HT1080 (cell line): ENCODE results near the gene ZNF793. TPM values are rescaled to one million over a fixed set of nuclear protein-coding genes. Genes with fewer than 3 reads are reported as not detected.

Experiments
- DNase-seq: peaks from one replicate; pipeline ENCODE4 v3.0.0-alpha.2; 2015; ENCODE audit warnings: low read depth
- polyA plus RNA-seq, 2 experiments: library from polyadenylated mRNA; depleted of rRNA; stranded (reverse); fragments of >200 nt; gene quantifications; 2 replicates each; pipeline ENCODE4 v1.2.3, GENCODE V29; 2015
- total RNA-seq: library from RNA; depleted of rRNA; stranded (reverse); fragments of >200 nt; shearing (Covaris generic); gene quantifications from 2 replicates; pipeline ENCODE4 v1.2.3, GENCODE V29; 2014; rRNA removed

The ZNF793 gene
- total RNA-seq, result 0.19 TPM in 1 of 2 replicates, not detected in the other
- not detected in 2 replicates for polyA plus RNA-seq (2015; cell fraction: cytosol; rRNA removed)
- polyA plus RNA-seq (2015; cell fraction: nucleus; rRNA removed), result not detected in 2 replicates

DNA sequence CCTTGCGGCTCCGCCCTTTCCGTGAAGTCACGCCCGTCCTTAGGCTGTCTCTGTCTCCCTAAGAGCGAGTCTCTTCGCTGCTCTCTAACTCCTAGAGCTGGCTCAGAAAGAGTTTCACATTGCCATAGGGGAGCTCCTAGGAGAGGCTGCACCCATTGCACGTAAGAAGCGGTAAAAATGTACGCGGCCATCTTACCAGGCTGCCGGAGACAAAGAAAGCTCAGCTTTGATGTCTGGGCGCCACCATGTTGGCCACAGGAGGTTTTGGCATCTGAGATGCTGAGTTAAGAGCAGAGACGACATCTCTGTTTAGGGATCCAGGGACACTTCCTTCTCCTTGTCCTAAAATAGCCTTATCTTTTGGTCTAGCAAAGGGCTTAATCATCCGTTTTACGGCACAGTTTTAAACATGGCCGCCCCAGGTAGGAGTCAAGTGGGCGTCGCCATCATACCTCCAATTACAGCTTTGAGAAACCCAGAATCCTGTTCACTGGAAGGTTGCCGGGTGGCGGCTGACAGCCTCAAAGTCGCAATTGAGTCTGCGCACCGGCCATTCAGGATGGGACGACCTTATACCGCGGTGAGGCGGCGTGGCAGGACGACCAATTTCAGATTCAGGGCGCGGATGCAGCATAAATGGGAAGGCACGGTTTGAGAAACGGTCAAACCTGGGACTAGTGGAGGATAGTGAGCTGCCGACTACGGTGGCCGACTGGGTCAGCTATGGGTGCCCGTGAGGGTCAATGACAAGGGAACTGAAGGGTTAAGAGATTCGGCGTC is at the start of gene ZNF793:
TSS of gene ZNF793 (plus strand) at position 553 of the 780 bp plus-strand sequence. CDS start 16,501 bp downstream, outside the sequence.
- no peak for DNase-seq

DNA sequence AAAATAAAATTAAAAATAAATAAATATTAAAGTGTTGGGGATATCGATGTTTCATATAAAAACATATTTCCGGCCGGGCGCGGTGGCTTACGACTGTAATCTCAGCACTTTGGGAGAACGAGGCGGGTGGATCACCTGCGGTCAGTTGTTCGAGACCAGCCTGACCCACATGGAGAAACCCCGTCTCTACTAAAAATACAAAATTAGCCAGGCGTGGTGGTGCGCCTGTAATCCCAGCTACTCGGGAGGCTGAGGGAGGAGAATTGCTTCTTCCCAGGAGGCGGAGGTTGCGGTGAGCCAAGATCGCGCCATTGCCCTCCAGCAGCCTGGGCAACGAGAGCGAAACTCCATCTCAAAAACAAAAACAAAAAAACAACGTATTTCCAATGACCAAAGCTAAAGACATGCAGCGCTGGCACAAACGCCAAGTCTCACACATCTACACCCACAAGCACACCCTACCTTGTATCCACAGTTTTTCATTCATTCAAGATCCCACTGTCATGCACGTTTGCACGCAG is 40.4 kb upstream of the ZNF793 start:
- no peak for DNase-seq

DNA sequence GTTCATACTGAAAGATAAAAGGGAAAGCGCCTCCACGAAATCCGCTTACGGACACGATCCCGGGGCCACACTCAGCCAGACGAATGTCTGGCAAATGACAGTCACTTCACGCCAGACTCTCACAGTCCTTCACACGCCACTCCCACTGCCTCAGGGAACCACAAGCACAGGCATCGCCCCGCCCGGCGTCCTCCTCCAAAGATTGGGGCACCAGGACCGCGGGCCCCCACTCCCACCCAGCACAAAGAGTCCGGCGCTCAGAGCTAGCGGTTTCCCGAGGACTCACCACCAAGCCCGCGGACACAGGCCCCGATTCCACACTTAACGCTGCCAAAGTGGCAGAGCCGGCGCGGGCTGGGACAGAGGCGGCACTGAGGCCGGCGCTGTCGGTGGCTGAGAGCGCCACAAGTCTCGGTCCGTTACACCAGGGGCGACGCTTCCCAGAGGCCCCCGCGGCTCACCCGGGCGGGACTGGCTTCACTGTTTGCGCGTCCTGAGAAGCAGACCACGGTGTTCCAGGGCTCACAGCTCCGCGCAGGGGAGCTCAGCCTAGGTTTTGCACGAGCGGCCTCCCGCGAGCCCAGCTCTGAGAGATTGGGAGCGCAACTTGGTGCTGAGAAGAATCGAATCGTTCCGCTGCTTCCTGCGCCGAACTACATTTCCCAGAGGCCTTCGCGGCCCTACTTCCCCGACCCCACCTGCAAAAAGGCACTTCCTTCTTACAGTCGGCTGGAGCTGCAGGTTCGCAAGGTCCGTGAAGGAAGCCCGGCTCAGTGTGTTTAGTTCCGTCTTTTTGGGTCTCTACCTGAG is 39.7 kb upstream of the ZNF793 start, which contains the start of gene ZNF569:
TSS of gene ZNF569 (minus strand) at position 647 of the 810 bp plus-strand sequence. CDS start 22,523 bp downstream, outside the sequence.
- peak; percentile 91 for DNase-seq

DNA sequence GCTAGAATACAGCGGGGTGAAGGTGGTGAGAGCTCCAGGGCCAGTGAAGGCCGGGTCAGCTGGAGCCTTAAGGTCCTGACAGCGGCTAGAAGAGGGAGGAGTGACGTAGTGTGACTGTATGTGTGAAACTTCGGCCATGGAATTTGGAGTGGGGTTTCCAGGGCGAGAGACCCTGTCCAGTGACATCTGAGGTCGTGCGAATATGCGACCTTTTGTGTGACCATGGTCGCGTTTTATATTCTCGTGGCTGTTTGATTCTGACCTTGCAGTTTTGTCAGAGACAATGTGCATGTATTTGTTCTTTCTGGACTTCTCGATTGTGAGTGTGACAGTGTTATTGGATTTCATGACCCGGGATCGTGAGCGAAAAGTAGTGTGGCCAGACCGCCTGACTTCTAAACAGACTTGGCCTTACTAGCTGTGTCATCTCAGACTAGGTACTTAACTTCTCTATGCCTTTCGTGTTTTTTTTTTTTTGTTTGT is 39.1 kb upstream of the ZNF793 start:
- DNase-seq, result no peak

DNA sequence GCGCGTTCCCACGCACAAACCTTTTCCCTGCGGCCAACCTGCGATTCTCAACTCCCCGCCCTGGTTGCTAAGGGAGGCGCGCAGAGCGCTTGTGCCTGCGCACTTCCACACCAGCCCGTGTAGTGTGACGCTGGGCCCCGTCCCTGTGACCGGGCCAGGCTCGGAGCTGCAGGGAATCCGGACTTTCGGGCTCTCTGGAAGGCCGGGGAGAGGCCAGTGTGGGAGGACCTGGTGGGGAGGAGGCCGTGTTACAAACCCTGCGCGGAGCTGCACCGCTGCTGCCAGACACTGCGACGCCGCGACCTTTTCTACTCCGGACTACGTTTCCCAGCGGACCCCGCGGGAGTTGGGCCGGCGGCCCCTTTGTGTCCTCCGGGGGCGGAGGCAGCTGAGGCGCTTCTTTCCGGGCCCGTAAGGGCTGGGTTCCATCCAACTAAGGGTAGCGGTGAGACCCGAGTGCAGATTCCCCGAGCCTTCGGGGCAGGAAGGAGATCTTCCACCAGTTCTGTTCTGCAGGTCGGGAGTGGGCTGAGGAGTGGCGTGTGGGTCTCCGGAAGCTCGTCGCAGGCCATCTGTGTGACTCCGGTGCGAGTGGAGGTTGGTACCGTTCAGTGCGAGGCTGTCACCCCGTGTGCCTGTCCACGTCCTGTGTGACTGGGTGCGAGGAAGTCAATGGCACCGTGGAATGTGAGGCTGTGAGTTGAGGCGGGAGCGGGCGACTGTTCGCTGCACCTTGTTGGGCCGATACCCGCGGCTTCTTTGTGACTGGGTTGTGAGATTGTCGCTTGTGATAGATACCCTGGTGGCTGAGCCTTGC is 37.6 kb upstream of the ZNF793 start, which contains the start of gene ZNF570:
TSS of gene ZNF570 (plus strand) at position 396 of the 817 bp plus-strand sequence. CDS start 999 bp downstream, outside the sequence.
- peak; percentile 56 for DNase-seq

DNA sequence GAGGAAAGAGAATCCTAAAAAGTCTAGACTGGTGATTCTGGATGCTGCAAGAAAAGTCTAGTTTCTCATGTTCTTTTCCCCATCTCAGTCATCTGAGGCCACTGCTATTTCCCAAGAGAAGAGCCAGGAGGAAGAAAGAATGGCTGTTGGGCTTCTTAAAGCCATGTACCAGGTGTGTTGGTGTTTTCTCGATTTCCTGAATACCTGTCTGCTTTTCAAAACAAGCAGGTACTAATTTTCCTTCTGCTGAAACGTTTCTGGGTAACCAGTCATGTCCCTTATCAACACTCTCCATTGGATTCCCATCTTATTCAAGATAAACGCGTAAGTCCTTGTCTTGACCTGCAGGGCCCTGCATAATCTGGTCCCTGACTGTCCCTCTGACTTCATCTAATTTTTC is 36.5 kb upstream of the ZNF793 start:
- no peak for DNase-seq

DNA sequence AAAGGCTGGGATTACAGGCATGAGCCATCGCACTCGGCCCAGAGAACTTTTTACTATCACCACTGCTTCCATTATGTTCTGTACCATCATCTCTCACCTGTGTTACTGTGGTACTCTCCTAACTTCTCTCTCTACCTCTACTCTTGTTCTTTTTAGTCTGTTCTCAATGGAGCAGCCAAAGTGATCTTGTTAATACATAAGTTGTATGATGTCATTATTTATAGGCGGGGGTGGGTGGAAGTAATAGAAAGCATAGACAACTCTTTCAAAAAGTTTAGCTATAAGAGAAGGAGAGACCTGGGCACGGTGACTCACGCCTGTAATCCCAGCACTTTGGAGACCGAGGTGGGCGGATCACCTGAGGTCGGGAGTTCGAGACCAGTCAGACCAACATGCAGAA is 34.6 kb upstream of the ZNF793 start:
- no peak for DNase-seq

DNA sequence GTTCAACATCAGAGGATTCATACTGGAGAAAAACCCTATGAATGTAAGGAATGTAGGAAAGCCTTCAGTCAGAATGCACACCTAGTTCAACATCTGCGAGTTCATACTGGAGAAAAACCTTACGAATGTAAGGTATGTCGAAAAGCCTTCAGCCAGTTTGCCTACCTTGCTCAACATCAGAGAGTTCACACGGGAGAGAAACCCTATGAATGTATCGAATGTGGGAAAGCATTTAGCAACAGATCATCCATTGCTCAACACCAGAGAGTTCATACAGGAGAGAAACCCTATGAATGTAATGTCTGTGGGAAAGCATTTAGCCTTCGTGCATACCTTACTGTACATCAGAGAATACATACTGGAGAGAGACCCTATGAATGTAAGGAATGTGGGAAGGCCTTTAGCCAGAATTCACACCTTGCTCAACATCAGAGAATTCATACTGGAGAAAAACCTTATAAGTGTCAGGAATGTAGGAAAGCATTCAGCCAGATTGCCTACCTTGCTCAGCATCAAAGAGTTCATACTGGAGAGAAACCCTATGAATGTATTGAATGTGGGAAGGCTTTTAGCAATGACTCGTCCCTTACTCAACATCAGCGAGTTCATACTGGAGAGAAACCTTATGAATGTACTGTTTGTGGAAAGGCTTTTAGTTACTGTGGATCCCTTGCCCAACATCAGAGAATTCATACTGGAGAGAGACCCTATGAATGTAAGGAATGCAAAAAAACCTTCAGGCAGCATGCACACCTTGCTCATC is 22.2 kb upstream of the ZNF793 start:
- no peak for DNase-seq

DNA sequence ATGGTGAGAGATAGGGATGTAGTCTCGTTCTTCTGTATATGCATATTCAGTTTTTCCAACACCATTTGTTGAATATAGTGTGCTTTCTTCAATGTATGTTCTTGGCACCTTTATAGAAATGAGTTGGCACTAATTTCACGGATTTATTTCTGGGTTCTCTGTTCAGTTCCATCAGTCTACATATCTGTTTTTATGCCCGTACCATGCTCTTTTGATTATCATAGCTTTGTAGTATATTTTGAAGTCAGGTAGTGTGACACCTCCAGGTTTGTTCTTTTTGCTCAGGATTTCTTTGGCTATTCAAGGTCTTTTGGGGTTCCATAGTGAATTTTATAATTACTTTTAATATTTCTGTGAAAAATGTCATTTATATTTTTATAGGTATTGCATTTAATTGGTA is 14.5 kb upstream of the ZNF793 start:
- no peak for DNase-seq

DNA sequence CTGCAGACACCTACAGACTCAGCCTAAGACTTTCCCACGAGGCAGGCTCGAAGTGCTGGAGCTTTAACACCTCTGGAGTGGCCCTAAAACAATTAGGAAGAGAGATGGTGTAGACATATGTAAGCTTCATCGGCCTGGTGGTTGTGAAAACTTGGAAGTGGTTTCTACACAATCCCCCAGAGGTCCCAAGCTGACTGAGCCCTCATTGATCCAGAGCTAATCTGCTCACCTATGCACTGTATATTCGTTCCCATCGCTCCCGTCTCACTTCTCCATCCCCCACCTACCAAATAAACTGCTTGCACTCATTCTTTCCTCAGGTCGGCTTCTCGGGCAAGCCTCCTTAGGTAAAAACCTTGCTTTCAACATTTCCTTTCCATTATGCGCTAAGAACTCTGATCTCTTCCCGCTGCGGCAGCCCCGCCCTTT is 767 bp upstream of the ZNF793 start:
- DNase-seq, result no peak

DNA sequence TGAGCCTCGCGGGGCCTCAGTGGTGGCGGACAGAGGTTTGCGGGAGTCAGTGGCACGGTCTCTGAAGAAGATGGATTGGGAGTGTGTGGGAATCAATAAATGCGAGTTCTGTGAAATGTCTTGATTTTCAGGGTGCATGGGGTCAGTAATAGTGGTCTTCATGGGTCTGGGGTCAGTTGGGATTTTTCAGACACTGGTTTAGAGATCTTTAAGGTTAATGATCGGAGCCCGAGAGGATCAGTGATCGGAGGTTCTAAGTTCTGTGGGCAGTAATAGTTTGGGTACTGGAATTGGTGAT is 377 bp downstream of the ZNF793 start:
- no peak for DNase-seq

DNA sequence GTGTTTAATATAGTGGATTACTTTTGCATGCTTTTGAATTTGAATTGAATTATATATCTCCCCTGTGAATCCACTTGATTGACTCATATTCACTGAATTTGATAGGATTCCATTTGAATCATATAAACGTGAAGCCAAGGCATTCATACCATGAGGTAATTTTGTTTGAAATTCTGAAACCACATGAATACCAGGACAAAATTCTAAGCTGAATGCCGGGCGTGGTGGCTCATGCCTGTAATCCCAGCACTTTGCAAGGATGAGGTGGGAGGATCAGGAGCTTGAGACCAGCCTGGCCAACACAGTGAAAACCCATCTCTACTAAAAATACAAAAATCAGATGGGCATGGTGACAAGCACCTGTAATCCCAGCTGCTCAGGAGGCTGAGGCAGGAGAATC is 4.4 kb downstream of the ZNF793 start:
- DNase-seq, result no peak

DNA sequence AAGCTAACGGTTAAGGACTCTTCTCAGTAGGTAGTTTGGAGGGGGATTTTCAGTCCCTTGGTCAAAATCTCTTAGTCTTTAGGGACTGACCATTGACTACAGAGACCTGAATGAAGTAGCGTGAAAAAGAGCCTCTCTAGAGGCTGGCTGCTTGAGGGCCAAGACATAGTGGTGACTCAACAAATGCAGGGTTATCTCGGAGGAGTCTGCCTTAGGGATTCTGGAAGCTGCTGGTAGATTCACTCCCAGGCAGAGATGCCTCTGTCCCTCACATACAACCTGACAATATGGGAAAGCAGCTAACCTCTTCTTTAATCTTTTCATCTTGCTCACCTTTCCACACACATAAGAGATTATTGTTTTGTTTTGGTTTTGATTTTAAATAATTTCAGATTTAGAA is 5.1 kb downstream of the ZNF793 start:
- DNase-seq, result no peak

DNA sequence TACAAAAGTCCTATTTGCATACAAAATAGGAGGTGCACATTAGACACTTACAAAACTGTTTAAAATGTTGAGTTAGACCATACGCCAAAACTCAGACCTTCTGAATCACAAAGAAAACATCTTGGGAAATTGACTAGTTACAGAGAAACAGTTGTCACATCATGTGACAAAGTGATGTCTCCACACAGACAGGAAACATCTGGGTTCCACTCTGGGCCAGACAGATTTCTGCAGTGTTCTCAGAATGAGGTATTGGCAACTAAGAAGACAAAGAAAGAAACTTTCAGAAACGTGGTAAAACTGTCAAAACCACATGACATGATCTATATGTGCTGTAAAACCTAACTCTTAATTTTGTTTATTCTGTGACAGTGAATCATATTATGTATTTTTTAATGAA is 6.7 kb downstream of the ZNF793 start:
- no peak for DNase-seq

DNA sequence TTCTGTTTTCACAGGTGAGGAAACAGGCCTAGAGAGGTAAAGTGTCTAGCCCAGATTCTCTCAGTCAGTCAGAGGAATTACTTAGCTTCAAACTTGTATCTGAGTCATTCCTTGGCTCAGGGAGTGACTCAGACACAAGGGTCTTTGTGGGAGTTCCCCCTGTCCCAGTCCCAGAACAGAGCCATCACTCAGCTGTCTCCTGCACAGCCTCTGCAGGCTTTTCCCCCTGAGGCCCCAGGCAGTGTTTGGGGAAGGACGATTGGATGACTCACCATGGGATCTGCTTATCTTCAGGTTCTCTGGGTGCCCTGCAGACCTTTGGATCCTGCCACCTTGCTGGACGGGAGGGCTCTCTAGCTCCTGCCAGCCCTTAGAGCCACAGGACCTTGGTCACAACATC is 13.2 kb downstream of the ZNF793 start:
- DNase-seq, result no peak

DNA sequence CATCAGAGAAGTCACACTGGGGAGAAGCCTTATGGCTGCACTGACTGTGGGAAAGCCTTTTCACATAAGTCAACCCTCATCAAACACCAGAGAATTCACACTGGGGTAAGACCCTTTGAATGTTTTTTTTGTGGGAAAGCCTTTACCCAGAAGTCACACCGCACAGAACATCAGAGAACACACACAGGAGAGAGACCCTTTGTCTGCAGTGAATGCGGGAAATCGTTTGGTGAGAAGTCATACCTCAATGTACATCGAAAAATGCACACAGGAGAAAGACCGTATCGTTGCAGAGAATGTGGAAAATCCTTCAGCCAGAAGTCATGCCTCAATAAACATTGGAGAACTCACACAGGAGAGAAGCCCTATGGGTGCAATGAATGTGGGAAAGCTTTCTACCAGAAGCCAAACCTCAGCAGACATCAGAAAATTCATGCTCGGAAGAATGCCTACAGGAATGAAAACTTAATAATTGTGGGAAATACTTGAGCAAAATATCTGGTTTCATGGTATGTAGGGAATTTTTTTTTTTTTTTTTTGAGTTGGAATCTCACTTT is 30.7 kb downstream of the ZNF793 start:
- DNase-seq, result no peak

DNA sequence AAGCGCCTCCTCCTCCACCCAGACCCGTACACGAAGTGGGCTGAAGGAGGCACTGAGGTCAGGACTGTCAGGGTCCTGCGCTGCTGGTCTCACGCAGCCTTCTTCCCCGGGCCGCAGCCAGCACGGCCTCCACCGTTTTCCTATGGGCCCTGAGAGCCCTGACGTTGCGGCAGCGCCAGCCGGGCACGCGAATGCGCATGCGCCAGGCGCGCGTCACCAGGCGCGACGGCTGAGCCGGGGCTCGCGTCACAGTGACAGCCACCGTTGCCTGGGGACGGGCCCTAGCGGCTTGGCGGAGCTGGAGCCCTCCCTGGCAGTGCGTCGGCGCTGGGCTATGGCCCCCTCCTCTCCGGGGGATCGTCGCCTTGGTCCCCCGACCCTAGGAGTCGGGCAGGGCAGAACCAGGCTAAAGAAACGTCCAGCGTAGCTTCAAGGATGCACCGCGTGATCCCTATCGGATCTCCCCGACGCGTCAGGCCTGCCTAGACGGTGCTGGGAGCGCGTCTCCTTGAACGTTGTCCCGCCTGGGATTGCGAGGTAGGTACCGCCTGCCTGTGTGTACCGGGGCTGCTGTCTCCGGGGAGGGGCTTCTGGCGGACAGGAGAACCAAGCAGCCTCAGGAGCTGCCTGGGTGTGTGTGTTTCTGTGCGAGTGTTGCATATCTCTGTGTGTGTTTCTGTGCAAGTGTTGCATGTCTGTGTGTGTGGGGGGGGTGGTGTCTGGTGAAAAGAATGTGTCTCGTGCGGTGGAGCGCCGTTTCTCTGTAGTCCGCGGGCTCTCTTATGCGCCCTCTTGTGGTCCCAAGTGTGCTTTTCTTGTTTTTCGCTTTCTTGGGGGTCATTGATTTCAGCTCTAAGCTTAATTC is 44.6 kb downstream of the ZNF793 start:
- DNase-seq, result peak; percentile 6

DNA sequence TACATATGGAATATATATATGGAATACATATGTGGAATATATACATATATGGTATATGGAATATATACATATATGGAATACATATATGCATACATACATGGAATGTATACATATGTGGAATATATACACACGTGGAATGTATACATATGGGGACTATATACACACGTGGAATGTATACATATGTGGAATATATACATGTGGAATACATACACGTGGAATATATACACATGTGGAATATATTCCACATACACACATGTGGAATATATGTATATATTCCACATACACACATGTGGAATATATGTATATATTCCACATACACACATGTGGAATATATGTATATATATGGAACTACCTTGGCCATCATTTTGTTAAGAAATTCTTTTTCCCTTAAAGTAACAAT is 56.8 kb downstream of the ZNF793 start:
- DNase-seq, result no peak
